Measurements from ENCODE around the gene SMIM7. TPM values are rescaled to one million over a fixed set of nuclear protein-coding genes. Genes with fewer than 3 reads are reported as not detected.
A peak's percentile ranks its signal among the peaks of the same experiment; 100 is the strongest.

SMIM7 gene
- total RNA-seq, 2 donors from 2014 or later = 50.9 to 56.7 TPM

DNA sequence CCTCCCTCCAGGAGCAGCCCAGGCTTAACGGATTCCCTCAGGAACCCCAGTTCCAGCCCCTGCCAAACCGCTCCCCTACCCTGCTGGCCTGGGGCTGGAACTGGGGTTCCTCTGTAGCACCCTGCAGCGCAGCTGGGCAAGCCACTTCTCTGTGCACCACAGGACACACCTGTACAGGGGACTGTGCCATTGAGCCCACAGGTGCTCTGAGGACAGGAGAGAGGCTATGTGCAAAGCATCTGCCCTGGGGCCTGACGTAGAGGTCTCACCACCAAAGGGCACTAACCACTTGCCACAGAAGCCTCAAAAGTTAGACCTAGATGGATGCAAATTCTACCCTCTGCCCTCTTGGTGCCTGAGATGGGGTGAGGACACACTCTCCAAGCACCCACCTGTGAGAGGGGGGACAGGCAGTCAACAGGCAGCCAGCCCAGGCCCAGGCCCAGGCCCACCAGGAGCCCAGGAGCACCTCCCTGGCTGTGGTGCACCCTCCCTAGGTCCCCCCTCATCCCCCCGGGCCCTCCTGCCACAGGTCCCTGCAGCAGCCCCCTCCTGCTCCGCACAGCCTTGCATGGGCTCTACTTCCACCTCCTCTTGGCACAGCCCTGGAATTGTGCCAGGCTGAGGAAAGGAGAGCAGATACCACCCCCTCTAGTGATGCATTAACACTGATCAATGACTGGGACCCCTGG, 60.1 kb downstream of the SMIM7 start:
- Histone ChIP-seq H3K36me3 (no peaks in the 10 kb centered on the region), H3K4me3 (no peak overlapping the region), H3K27me3 (no peaks in the 10 kb centered on the region), H3K4me1 (peaks cover 0 to 65% of the 10 kb centered on the region in 2 donors), H3K9me3 (no peaks in the 10 kb centered on the region), H3K27ac (no peak overlapping the region)
- TF ChIP-seq, protein P1, sequence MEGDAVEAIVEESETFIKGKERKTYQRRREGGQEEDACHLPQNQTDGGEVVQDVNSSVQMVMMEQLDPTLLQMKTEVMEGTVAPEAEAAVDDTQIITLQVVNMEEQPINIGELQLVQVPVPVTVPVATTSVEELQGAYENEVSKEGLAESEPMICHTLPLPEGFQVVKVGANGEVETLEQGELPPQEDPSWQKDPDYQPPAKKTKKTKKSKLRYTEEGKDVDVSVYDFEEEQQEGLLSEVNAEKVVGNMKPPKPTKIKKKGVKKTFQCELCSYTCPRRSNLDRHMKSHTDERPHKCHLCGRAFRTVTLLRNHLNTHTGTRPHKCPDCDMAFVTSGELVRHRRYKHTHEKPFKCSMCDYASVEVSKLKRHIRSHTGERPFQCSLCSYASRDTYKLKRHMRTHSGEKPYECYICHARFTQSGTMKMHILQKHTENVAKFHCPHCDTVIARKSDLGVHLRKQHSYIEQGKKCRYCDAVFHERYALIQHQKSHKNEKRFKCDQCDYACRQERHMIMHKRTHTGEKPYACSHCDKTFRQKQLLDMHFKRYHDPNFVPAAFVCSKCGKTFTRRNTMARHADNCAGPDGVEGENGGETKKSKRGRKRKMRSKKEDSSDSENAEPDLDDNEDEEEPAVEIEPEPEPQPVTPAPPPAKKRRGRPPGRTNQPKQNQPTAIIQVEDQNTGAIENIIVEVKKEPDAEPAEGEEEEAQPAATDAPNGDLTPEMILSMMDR (IDR thresholded peaks at IDR 0.05) = no peak
- no peak for DNase-seq (ENCODE audit: low spot score)

- no peak overlapping the region for H3K4me3 ChIP-seq
- H3K36me3 ChIP-seq = no peaks in the 10 kb centered on the region
- no peaks in the 10 kb centered on the region for H3K9me3 ChIP-seq
- no peaks in the 10 kb centered on the region for H3K27me3 ChIP-seq
- TF ChIP-seq, protein P1 (IDR thresholded peaks at IDR 0.05) = no peak
- DNase-seq (ENCODE audit: low spot score) = no peak
- peaks cover 0 to 71% of the 10 kb centered on the region in 2 donors for H3K4me1 ChIP-seq
- H3K27ac ChIP-seq = peak overlapping the region; percentile 6 to 38
Measured at GRCh38 chr19:16598848-16599247, 61.1 kb downstream of the SMIM7 start.

- Histone ChIP-seq H3K36me3 (no peaks in the 10 kb centered on the region), H3K9me3 (no peaks in the 10 kb centered on the region), H3K4me1 (peaks cover 0 to 74% of the 10 kb centered on the region in 2 donors), H3K27ac (no peak overlapping the region), H3K4me3 (no peak overlapping the region), H3K27me3 (no peaks in the 10 kb centered on the region)
- no peak for DNase-seq (ENCODE audit: low spot score)
- TF ChIP-seq, protein P1 (IDR thresholded peaks at IDR 0.05) = no peak
Measured at GRCh38 chr19:16596399-16596798, 63.5 kb downstream of the SMIM7 start.

Other genes with a start within 250 kb of the SMIM7 start
- 10 to 100 TPM; 24.0 to 27.4 TPM for gene EPS15L1, start 188.2 kb downstream of the SMIM7 start, total RNA-seq
- gene CALR3, start 164.0 kb downstream of the SMIM7 start, total RNA-seq = not detected
- 1 to 10 TPM; 2.3 to 6.0 TPM for gene C19orf44, start 163.8 kb downstream of the SMIM7 start, total RNA-seq
- 1 to 10 TPM; 4.3 to 8.0 TPM for gene CHERP, start 117.7 kb downstream of the SMIM7 start, total RNA-seq
- gene SLC35E1, start 87.7 kb downstream of the SMIM7 start, total RNA-seq = 10 to 100 TPM; 27.5 to 34.9 TPM
- gene MED26, start 31.9 kb downstream of the SMIM7 start, total RNA-seq = 1 to 10 TPM; 5.2 to 5.9 TPM
- gene TMEM38A, start 995 bp upstream of the SMIM7 start, total RNA-seq = 10 to 100 TPM; 12.1 to 14.5 TPM
- under 1 TPM in 1 of 2 donors, not detected in 1; 0.07 TPM for gene NWD1, start 59.7 kb upstream of the SMIM7 start, total RNA-seq
- 10 to 100 TPM; 15.4 to 17.9 TPM for gene SIN3B, start 169.3 kb upstream of the SMIM7 start, total RNA-seq
- 1 to 10 TPM; 5.9 to 6.4 TPM for gene F2RL3, start 228.9 kb upstream of the SMIM7 start, total RNA-seq

Measured in right atrium auricular region (tissue), 2 donors.